HL-60 (cell line): ENCODE data around the gene DNAH2.

Experiments used
- DNase-seq, 2 experiments: peaks; one replicate each; pipeline ENCODE4 v3.0.0-alpha.2; 2010 to 2020; ENCODE audit warnings: low read depth in 1 of 2, low spot score in 1 of 2
- H3K27ac ChIP-seq: fragments of 250-450 bp; sonication (Bioruptor Pico); replicated peaks from 2 replicates; pipeline ENCODE4 v1.5.1; 2020; ENCODE audit warnings: mild to moderate bottlenecking, moderate library complexity
- H3K27me3 ChIP-seq: fragments of 250-450 bp; sonication (Bioruptor Pico); 2 replicates; pipeline ENCODE4 v1.5.1; 2021; ENCODE audit warnings: mild to moderate bottlenecking, moderate library complexity; ENCODE audit not compliant: insufficient read depth, poor library complexity, severe bottlenecking
- H3K4me3 ChIP-seq: replicated peaks from 2 replicates; pipeline ENCODE4 v1.5.1; 2011; ENCODE audit warnings: mild to moderate bottlenecking, control low read depth, low read length; ENCODE audit not compliant: insufficient read depth
- GABPA ChIP-seq: IDR thresholded peaks from 2 replicates; pipeline ENCODE4 v1.6.1; 2012; ENCODE audit warnings: low read depth
- POLR2AphosphoS5 ChIP-seq: IDR thresholded peaks from 2 replicates; pipeline ENCODE4 v1.6.1; 2012; ENCODE audit warnings: low read depth
- SPI1 ChIP-seq: IDR thresholded peaks from 2 replicates; pipeline ENCODE4 v1.6.1; 2012; ENCODE audit warnings: low read depth, mild to moderate bottlenecking, borderline replicate concordance
- TF ChIP-seq, protein P1 (sequence below): IDR thresholded peaks from 2 replicates; pipeline ENCODE4 v1.6.1; 2012; ENCODE audit warnings: low read depth; ENCODE audit not compliant: insufficient replicate concordance
- TF ChIP-seq, protein P2 (sequence below): IDR thresholded peaks from one replicate; pipeline ENCODE4 v1.5.1; 2011; ENCODE audit warnings: low read length, control low read depth, inconsistent platforms; ENCODE audit not compliant: insufficient read depth

The DNAH2 gene

GRCh38 chr17:7856811-7857712, 139.5 kb downstream of the DNAH2 start, which contains the start of gene NAA38:
TSS of gene NAA38 (minus strand) at chr17:7857559. CDS start at chr17:7857463, 96 bp downstream.
- DNase-seq: peak; percentile 87 to 93
- no peaks in the 10 kb centered on the region for H3K27me3 ChIP-seq
- TF ChIP-seq, protein P1, sequence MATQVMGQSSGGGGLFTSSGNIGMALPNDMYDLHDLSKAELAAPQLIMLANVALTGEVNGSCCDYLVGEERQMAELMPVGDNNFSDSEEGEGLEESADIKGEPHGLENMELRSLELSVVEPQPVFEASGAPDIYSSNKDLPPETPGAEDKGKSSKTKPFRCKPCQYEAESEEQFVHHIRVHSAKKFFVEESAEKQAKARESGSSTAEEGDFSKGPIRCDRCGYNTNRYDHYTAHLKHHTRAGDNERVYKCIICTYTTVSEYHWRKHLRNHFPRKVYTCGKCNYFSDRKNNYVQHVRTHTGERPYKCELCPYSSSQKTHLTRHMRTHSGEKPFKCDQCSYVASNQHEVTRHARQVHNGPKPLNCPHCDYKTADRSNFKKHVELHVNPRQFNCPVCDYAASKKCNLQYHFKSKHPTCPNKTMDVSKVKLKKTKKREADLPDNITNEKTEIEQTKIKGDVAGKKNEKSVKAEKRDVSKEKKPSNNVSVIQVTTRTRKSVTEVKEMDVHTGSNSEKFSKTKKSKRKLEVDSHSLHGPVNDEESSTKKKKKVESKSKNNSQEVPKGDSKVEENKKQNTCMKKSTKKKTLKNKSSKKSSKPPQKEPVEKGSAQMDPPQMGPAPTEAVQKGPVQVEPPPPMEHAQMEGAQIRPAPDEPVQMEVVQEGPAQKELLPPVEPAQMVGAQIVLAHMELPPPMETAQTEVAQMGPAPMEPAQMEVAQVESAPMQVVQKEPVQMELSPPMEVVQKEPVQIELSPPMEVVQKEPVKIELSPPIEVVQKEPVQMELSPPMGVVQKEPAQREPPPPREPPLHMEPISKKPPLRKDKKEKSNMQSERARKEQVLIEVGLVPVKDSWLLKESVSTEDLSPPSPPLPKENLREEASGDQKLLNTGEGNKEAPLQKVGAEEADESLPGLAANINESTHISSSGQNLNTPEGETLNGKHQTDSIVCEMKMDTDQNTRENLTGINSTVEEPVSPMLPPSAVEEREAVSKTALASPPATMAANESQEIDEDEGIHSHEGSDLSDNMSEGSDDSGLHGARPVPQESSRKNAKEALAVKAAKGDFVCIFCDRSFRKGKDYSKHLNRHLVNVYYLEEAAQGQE: no peak
- peak; percentile 37; the same call in 1 of the 2 replicates for TF ChIP-seq POLR2AphosphoS5
- H3K4me3 ChIP-seq: peak within 1 kb of the TSS; percentile 77
- H3K27ac ChIP-seq: peak within 1 kb of the TSS; percentile 94

GRCh38 chr17:7857713-7858521, 140.4 kb downstream of the DNAH2 start, which contains the start of gene CYB5D1:
TSS of gene CYB5D1 (plus strand) at chr17:7858003. CDS start at chr17:7858135, 132 bp downstream.
- Histone ChIP-seq H3K27ac (peak within 1 kb of the TSS; percentile 94), H3K27me3 (no peaks in the 10 kb centered on the region), H3K4me3 (peak within 1 kb of the TSS; percentile 77)
- peak in 1 of 2 experiments; percentile 88 for DNase-seq
- peak; percentile 47 for TF ChIP-seq POLR2AphosphoS5
- TF ChIP-seq, protein P2, sequence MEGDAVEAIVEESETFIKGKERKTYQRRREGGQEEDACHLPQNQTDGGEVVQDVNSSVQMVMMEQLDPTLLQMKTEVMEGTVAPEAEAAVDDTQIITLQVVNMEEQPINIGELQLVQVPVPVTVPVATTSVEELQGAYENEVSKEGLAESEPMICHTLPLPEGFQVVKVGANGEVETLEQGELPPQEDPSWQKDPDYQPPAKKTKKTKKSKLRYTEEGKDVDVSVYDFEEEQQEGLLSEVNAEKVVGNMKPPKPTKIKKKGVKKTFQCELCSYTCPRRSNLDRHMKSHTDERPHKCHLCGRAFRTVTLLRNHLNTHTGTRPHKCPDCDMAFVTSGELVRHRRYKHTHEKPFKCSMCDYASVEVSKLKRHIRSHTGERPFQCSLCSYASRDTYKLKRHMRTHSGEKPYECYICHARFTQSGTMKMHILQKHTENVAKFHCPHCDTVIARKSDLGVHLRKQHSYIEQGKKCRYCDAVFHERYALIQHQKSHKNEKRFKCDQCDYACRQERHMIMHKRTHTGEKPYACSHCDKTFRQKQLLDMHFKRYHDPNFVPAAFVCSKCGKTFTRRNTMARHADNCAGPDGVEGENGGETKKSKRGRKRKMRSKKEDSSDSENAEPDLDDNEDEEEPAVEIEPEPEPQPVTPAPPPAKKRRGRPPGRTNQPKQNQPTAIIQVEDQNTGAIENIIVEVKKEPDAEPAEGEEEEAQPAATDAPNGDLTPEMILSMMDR: no peak

GRCh38 chr17:7858522-7858810, 140.9 kb downstream of the DNAH2 start:
- peak in 1 of 2 experiments; percentile 65 for DNase-seq
- Histone ChIP-seq H3K4me3 (peak overlapping the region; percentile 77), H3K27me3 (no peaks in the 10 kb centered on the region), H3K27ac (peak overlapping the region; percentile 94)
- TF ChIP-seq SPI1: no peak
- TF ChIP-seq POLR2AphosphoS5: no peak
- TF ChIP-seq, protein P1: no peak
- TF ChIP-seq, protein P2: peak; percentile 1
- no peak for TF ChIP-seq GABPA

GRCh38 chr17:7859028-7859427, 141.5 kb downstream of the DNAH2 start:
- DNase-seq: no peak
- H3K27ac ChIP-seq: no peak overlapping the region
- peak overlapping the region; percentile 77 for H3K4me3 ChIP-seq
- no peaks in the 10 kb centered on the region for H3K27me3 ChIP-seq
- no peak for TF ChIP-seq POLR2AphosphoS5
- no peak for TF ChIP-seq SPI1
- TF ChIP-seq, protein P1: no peak
- no peak for TF ChIP-seq GABPA
- TF ChIP-seq, protein P2: no peak
